Heart left ventricle (tissue), 16 donors: Measurements from ENCODE around the gene PITX2. TPM values are rescaled to one million over a fixed set of nuclear protein-coding genes. Genes with fewer than 3 reads are reported as not detected.

Source experiments
- ATAC-seq, 4 donors: fragments of 200-7000 bp; cut with Tn5 transposase; one replicate each; pipeline ENCODE4 v1.9.1; 2020 to 2022; ENCODE audit warnings: moderate library complexity in 4 of 4, mild to moderate bottlenecking in 3 of 4, moderate number of reproducible peaks in 1 of 4
- DNase-seq, 5 donors: peaks; one replicate each; pipeline ENCODE4 v3.0.0-alpha.2; 2020
- H3K27ac ChIP-seq, 12 donors: fragments of 200-600 bp; sonication (generic) in 4 of 12; one replicate each; pipeline versions ENCODE4 v1.5.0 to v1.8.0; 2016 to 2022; ENCODE audit warnings: mild to moderate bottlenecking in 2 of 12
- H3K27me3 ChIP-seq, 9 donors: fragments of 200-600 bp; sonication (generic) in 2 of 9; one replicate each; pipeline versions ENCODE4 v1.5.1 to v1.8.0; 2016 to 2022; ENCODE audit warnings: mild to moderate bottlenecking in 3 of 9
- H3K36me3 ChIP-seq, 9 donors: fragments of 200-600 bp; sonication (generic) in 2 of 9; one replicate each; pipeline versions ENCODE4 v1.5.0 to v1.8.0; 2018 to 2022; ENCODE audit warnings: mild to moderate bottlenecking in 2 of 9
- H3K4me1 ChIP-seq, 12 donors: fragments of 200-600 bp; sonication (generic) in 4 of 12; one replicate each; pipeline versions ENCODE4 v1.5.0 to v1.8.0; 2016 to 2022; ENCODE audit warnings: mild to moderate bottlenecking in 3 of 12
- H3K4me3 ChIP-seq, 12 donors: fragments of 200-600 bp; sonication (generic) in 4 of 12; one replicate each; pipeline versions ENCODE4 v1.5.0 to v1.8.0; 2017 to 2022; ENCODE audit warnings: mild to moderate bottlenecking in 9 of 12, moderate library complexity in 4 of 12
- H3K9me3 ChIP-seq, 12 donors: fragments of 200-600 bp; sonication (generic) in 4 of 12; one replicate each; pipeline versions ENCODE4 v1.5.0 to v1.8.0; 2016 to 2022; ENCODE audit warnings: mild to moderate bottlenecking in 1 of 12
- CTCF ChIP-seq, 12 donors: fragments of 200-600 bp; sonication (generic) in 4 of 12; IDR thresholded peaks; one replicate each; pipeline versions ENCODE4 v1.5.0 to v1.8.0; 2018 to 2022; ENCODE audit warnings: antibody characterized with exemption in 12 of 12, mild to moderate bottlenecking in 5 of 12
- POLR2A ChIP-seq, 2 donors: fragments of 450-650 bp; IDR thresholded peaks; one replicate each; pipeline ENCODE4 v1.6.1; 2017; ENCODE audit warnings: antibody characterized with exemption in 2 of 2, mild to moderate bottlenecking in 2 of 2, moderate library complexity in 2 of 2
- WGBS, 4 donors: extraction: QIAGEN DNeasy Blood & Tissue Kit in 2 of 4; methylation state at CpG; one replicate each; pipeline versions ENCODE4 v1.1.5 to v1.1.7; 2013 to 2018; 5-methylcytosine and 5-hydroxymethylcytosine counted together
- intact Hi-C, 10 donors: fragments of 100-400 bp; cut with DNase I; formaldehyde crosslinking; loops; one replicate each; pipeline versions ENCODE4 v1.11.1 to v1.14.2; 2022
- polyA plus RNA-seq, 2 donors: library from polyadenylated mRNA; stranded (reverse); fragments of 200-250 nt; gene quantifications; one replicate each; pipeline ENCODE4 v1.2.3, GENCODE V29; 2013
- total RNA-seq, 9 donors: library from RNA; depleted of rRNA in 2 of 9; stranded (reverse); fragments of >200 nt in 2 of 9; fragmentation: NEBNext Ultra II Directional in 3 of 9; extraction: Animal tissue kit (Norgen Biotek cat#: 25700) in 3 of 9; gene quantifications; one replicate each; pipeline versions ENCODE4 v1.1.0 to v1.2.4, GENCODE V29; 2016 to 2023
- donor health status: ischemic (EF 13 %, LVEDD 7.1; RV severe dilation, severe dysfunction).
- donor health status: healthy with polysubstance abuse.
- donor health status: DM: no; HTN: yes; CAD: no.
- donor health status: DM: no; HTN: no; CAD: no.
- donor health status: ischemic (EF 25% LVEDD 6.9; RV normal size, moderate dysfunction).
- donor health status: ischemic (EF 25% LVEDD 5.7; RV mildly dilated, moderate dysfunction).
- donor health status: healthy.
- donor health status: DM: yes; HTN: yes; CAD: no.
- donor health status: ischemic (EF 35%, LVEDD 5.7; RV mildly dilated, moderate dysfunction).
- donor health status: nonischemic (EF 11% LVEDD 7.7; RV severe dilation, severe dysfunction).
- donor health status: DM: yes; HTN: yes; CAD: no.
- donor health status: PGD.
- donor health status: ischemic (EF 29% LVEDD 5.4; RV normal size, mild dysfunction).
- donor health status: nonischemic (EF 23%, LVEDD 6.1; RV moderate dilation, normal function).

PITX2 gene
- total and polyA plus RNA-seq, 11 donors = 0.17 to 0.94 (median 0.30) TPM; not detected in 5

GRCh38 chr4:110636680-110637407, 14.0 kb upstream of the PITX2 start:
- 1 to 2% (median 2%) methylated on average over 51 to 56 of the region's 56 CpGs for WGBS, 4 donors
- H3K4me3 ChIP-seq = peak overlapping the region in 11 of 12 donors; percentile 9 to 44 (median 30)
- no peaks in the 10 kb centered on the region for H3K36me3 ChIP-seq
- DNase-seq (no peak), ATAC-seq (peak in 3 of 4 donors; percentile 20 to 71 (median 59))
- intact Hi-C loops = loop anchor here in 9 of 10 donors (5.0 to 10.0 kb wide), 7 partner anchors 318 to 998 kb away; no protein-coding TSS in a partner anchor
- H3K27ac ChIP-seq = no peak overlapping the region
- peaks cover 86 to 100% (median 100%) of the 10 kb centered on the region in 9 donors for H3K27me3 ChIP-seq
- no peaks in the 10 kb centered on the region for H3K9me3 ChIP-seq
- peaks cover 0 to 29% (median 12%) of the 10 kb centered on the region in 12 donors for H3K4me1 ChIP-seq
- TF ChIP-seq CTCF (IDR thresholded peaks at IDR 0.05) (no peak), POLR2A (IDR thresholded peaks at IDR 0.05) (no peak)

- WGBS, 4 donors = 5 to 9% (median 5%) methylated on average over 12 of the region's 12 CpGs
- Histone ChIP-seq H3K36me3 (no peaks in the 10 kb centered on the region), H3K4me3 (peak overlapping the region in 4 of 12 donors; percentile 30 to 44 (median 36)), H3K27me3 (peaks cover 80 to 100% (median 100%) of the 10 kb centered on the region in 9 donors), H3K4me1 (peaks cover 0 to 35% (median 16%) of the 10 kb centered on the region in 12 donors), H3K9me3 (no peaks in the 10 kb centered on the region), H3K27ac (no peak overlapping the region)
- DNase-seq = no peak
- TF ChIP-seq CTCF (IDR thresholded peaks at IDR 0.05) (no peak), POLR2A (IDR thresholded peaks at IDR 0.05) (no peak)
- intact Hi-C loops = loop anchor here in 9 of 10 donors (5.0 to 10.0 kb wide), 7 partner anchors 319 to 999 kb away; no protein-coding TSS in a partner anchor
- ATAC-seq = no peak
Observed at GRCh38 chr4:110636171-110636679, 13.3 kb upstream of the PITX2 start.

GRCh38 chr4:110635163-110635865, 12.4 kb upstream of the PITX2 start:
- intact Hi-C loops = loop anchor here in 9 of 10 donors (5.0 to 10.0 kb wide), 7 partner anchors 319 to 999 kb away; no protein-coding TSS in a partner anchor
- TF ChIP-seq POLR2A (IDR thresholded peaks at IDR 0.05) = no peak
- TF ChIP-seq CTCF (IDR thresholded peaks at IDR 0.05) = no peak
- ATAC-seq (no peak), DNase-seq (no peak)
- WGBS, 4 donors = 13 to 22% (median 16%) methylated on average over 7 of the region's 7 CpGs
- peaks cover 0 to 35% (median 17%) of the 10 kb centered on the region in 12 donors for H3K4me1 ChIP-seq
- H3K4me3 ChIP-seq = no peak overlapping the region
- H3K9me3 ChIP-seq = no peaks in the 10 kb centered on the region
- H3K27me3 ChIP-seq = peaks cover 77 to 100% (median 100%) of the 10 kb centered on the region in 9 donors
- no peaks in the 10 kb centered on the region for H3K36me3 ChIP-seq
- no peak overlapping the region for H3K27ac ChIP-seq
